Adrenal gland (tissue), 12 donors: ENCODE measurements around the gene TSPEAR. TPM values are rescaled to one million over a fixed set of nuclear protein-coding genes. Genes with fewer than 3 reads are reported as not detected.
A peak's percentile ranks its signal among the peaks of the same experiment; 100 is the strongest.

ENCODE experiments used
- DNase-seq, 7 donors: peaks; one replicate each; pipeline ENCODE4 v3.0.0-alpha.2; 2019 to 2020
- H3K27ac ChIP-seq, 5 donors: fragments of 200-600 bp; sonication (generic) in 4 of 5; 1 replicate in 3 of 5; 2 replicates in 2 of 5; pipeline versions ENCODE4 v1.5.1 to v1.8.0; 2016 to 2020; ENCODE audit warnings: mild to moderate bottlenecking in 1 of 5
- H3K27me3 ChIP-seq: fragments of 200-600 bp; 2 replicates; pipeline ENCODE4 v1.8.0; 2021
- H3K36me3 ChIP-seq, 2 donors: fragments of 200-600 bp; replicated peaks in 1 of 2; 1 replicate in 1 of 2; 2 replicates in 1 of 2; pipeline versions ENCODE4 v1.5.1 to v1.8.0; 2018 to 2022
- H3K4me1 ChIP-seq, 2 donors: fragments of 200-600 bp; replicated peaks in 1 of 2; 1 replicate in 1 of 2; 2 replicates in 1 of 2; pipeline versions ENCODE4 v1.5.1 to v1.8.0; 2018 to 2021
- H3K4me3 ChIP-seq, 4 donors: fragments of 200-600 bp; sonication (generic) in 3 of 4; one replicate each; pipeline ENCODE4 v1.5.1; 2016 to 2018
- H3K9me3 ChIP-seq, 3 donors: fragments of 200-600 bp; sonication (generic) in 1 of 3; replicated peaks in 1 of 3; 1 replicate in 2 of 3; 2 replicates in 1 of 3; pipeline versions ENCODE4 v1.5.1 to v1.8.0; 2016 to 2021
- CTCF ChIP-seq, 6 experiments: fragments of 450-650 bp in 4 of 6; fragments of 200-600 bp in 2 of 6; sonication (generic) in 1 of 6; IDR thresholded peaks; 1 replicate in 5 of 6; 2 replicates in 1 of 6; pipeline versions ENCODE4 v1.5.1 to v1.8.0; 2016 to 2021; ENCODE audit warnings: antibody characterized with exemption in 6 of 6, mild to moderate bottlenecking in 2 of 6, moderate library complexity in 1 of 6
- POLR2A ChIP-seq, 2 donors: fragments of 450-650 bp; IDR thresholded peaks; one replicate each; pipeline ENCODE4 v1.6.1; 2017; ENCODE audit warnings: antibody characterized with exemption in 2 of 2, mild to moderate bottlenecking in 2 of 2, moderate library complexity in 1 of 2
- WGBS, 4 donors: extraction: QIAGEN DNeasy Blood & Tissue Kit in 2 of 4; methylation state at CpG; one replicate each; pipeline versions ENCODE4 v1.1.5 to v1.1.7; 2013 to 2017; 5-methylcytosine and 5-hydroxymethylcytosine counted together
- intact Hi-C, 2 donors: fragments of 100-400 bp; cut with DNase I; formaldehyde crosslinking; loops; one replicate each; pipeline versions ENCODE4 v1.14.1 to v1.15.0; 2022 to 2023
- polyA plus RNA-seq, 3 donors: library from polyadenylated mRNA; stranded (reverse); fragments of 200-250 nt in 2 of 3; fragments of 350-450 nt in 1 of 3; fragmentation: Illumina TruSeq in 1 of 3; extraction: RNeasy Lipid Tissue Mini Kit (QIAGEN cat#74804) in 1 of 3; gene quantifications; one replicate each; pipeline ENCODE4 v1.2.3, GENCODE V29; 2013 to 2014
- total RNA-seq, 9 donors: library from RNA; depleted of rRNA in 4 of 9; stranded (reverse); fragments of >200 nt in 4 of 9; fragments of 120-200 nt in 1 of 9; fragmentation: NEBNext Ultra II Directional in 1 of 9; extraction: Animal tissue kit (Norgen Biotek cat#: 25700) in 1 of 9; gene quantifications; one replicate each; pipeline versions ENCODE4 v1.1.0 to v1.2.4, GENCODE V29; 2013 to 2023
- donor health status: healthy with polysubstance abuse.
- donor health status: Bipolar disorder and iron deficiency.
- donor health status: DM: yes; HTN: yes; CAD: no.
- donor health status: DM: no; HTN: no; CAD: no.
- donor health status: DM: no; HTN: no; CAD: no.
- donor health status: DM: yes; HTN: yes; CAD: no.

The TSPEAR gene
- total and polyA plus RNA-seq, 12 donors = not detected

GRCh38 chr21:44478124-44478800, 233.1 kb downstream of the TSPEAR start:
- WGBS, 4 donors = 62 to 75% (median 73%) methylated on average over 12 to 16 of the region's 16 CpGs
- TF ChIP-seq POLR2A (IDR thresholded peaks at IDR 0.05) = no peak
- no peak for TF ChIP-seq CTCF (IDR thresholded peaks at IDR 0.05)
- Histone ChIP-seq H3K9me3 (no peaks in the 10 kb centered on the region), H3K27me3 (no peaks in the 10 kb centered on the region), H3K4me1 (no peaks in the 10 kb centered on the region), H3K36me3 (no peaks in the 10 kb centered on the region), H3K4me3 (no peak overlapping the region), H3K27ac (no peak overlapping the region)
- no peak for DNase-seq
- intact Hi-C loops = no loop called here

- Histone ChIP-seq H3K27ac (no peak overlapping the region), H3K36me3 (no peaks in the 10 kb centered on the region), H3K9me3 (no peaks in the 10 kb centered on the region), H3K4me1 (no peaks in the 10 kb centered on the region), H3K27me3 (no peaks in the 10 kb centered on the region), H3K4me3 (no peak overlapping the region)
- DNase-seq = no peak
- WGBS, 4 donors = 71 to 79% (median 74%) methylated on average over 7 of the region's 7 CpGs
- TF ChIP-seq CTCF (IDR thresholded peaks at IDR 0.05) = no peak
- no peak for TF ChIP-seq POLR2A (IDR thresholded peaks at IDR 0.05)
- intact Hi-C loops = no loop called here
Measured at GRCh38 chr21:44477712-44478111, 233.7 kb downstream of the TSPEAR start.

- Histone ChIP-seq H3K4me1 (no peaks in the 10 kb centered on the region), H3K27me3 (no peaks in the 10 kb centered on the region), H3K4me3 (no peak overlapping the region), H3K9me3 (no peaks in the 10 kb centered on the region), H3K36me3 (no peaks in the 10 kb centered on the region), H3K27ac (no peak overlapping the region)
- TF ChIP-seq POLR2A (IDR thresholded peaks at IDR 0.05) (no peak), CTCF (IDR thresholded peaks at IDR 0.05) (no peak)
- intact Hi-C loops = no loop called here
- 71 to 87% (median 82%) methylated on average over 8 of the region's 8 CpGs for WGBS, 4 donors
- DNase-seq = peak in 1 of 7 donors; percentile 73
Measured at GRCh38 chr21:44477131-44477530, 234.2 kb downstream of the TSPEAR start.

- WGBS, 4 donors = 87 to 89% (median 89%) methylated on average over 16 to 17 of the region's 17 CpGs
Measured at GRCh38 chr21:44475266-44475845, 236.0 kb downstream of the TSPEAR start.

More at GRCh38 chr21:44475266-44475845, 236.0 kb downstream of the TSPEAR start:
- no peaks in the 10 kb centered on the region for H3K27me3 ChIP-seq
- no peaks in the 10 kb centered on the region for H3K36me3 ChIP-seq
- H3K27ac ChIP-seq = no peak overlapping the region
- no peak for DNase-seq
- H3K4me3 ChIP-seq = no peak overlapping the region
- no peaks in the 10 kb centered on the region for H3K4me1 ChIP-seq
- H3K9me3 ChIP-seq = no peaks in the 10 kb centered on the region
- intact Hi-C loops = no loop called here
- TF ChIP-seq CTCF (IDR thresholded peaks at IDR 0.05) = no peak
- no peak for TF ChIP-seq POLR2A (IDR thresholded peaks at IDR 0.05)
